Progenitor cell of endocrine pancreas (in vitro differentiated cells): ENCODE data around the gene GLT6D1. TPM values are rescaled to one million over a fixed set of nuclear protein-coding genes. Genes with fewer than 3 reads are reported as not detected.

Experiments
- DNase-seq: peaks from one replicate; pipeline ENCODE4 v3.0.0; 2021; ENCODE audit warnings: low spot score; ENCODE audit not compliant: unreplicated experiment
- H3K27ac Mint-ChIP-seq: 2 replicates; pipeline ENCODE4 v1.8.0; 2021; ENCODE audit warnings: mild to moderate bottlenecking, moderate library complexity, mixed read lengths
- H3K27me3 Mint-ChIP-seq: 2 replicates; pipeline ENCODE4 v1.8.0; 2021; ENCODE audit warnings: mixed read lengths
- H3K36me3 Mint-ChIP-seq: 2 replicates; pipeline ENCODE4 v1.8.0; 2022; ENCODE audit warnings: mixed read lengths; ENCODE audit not compliant: insufficient read depth
- H3K4me1 Mint-ChIP-seq: 2 replicates; pipeline ENCODE4 v1.8.0; 2021; ENCODE audit warnings: low read depth, mixed read lengths
- H3K4me3 Mint-ChIP-seq: 2 replicates; pipeline ENCODE4 v1.8.0; 2021; ENCODE audit warnings: low read depth, mild to moderate bottlenecking, moderate library complexity, mixed read lengths
- H3K9me3 Mint-ChIP-seq: 2 replicates; pipeline ENCODE4 v1.8.0; 2021; ENCODE audit warnings: low read depth, mixed read lengths
- CTCF ChIP-seq: fragments of 200-600 bp; sonication (generic); IDR thresholded peaks from one replicate; pipeline ENCODE4 v1.5.0; 2021; ENCODE audit warnings: antibody characterized with exemption, mild to moderate bottlenecking; ENCODE audit not compliant: unreplicated experiment
- total RNA-seq: library from RNA; stranded (reverse); gene quantifications from 2 replicates; pipeline ENCODE4 v1.2.1, GENCODE V29; 2021

The GLT6D1 gene
- total RNA-seq, 1 donor from 2014 or later: not detected

- no peak overlapping the region for H3K4me3 Mint-ChIP-seq
- H3K9me3 Mint-ChIP-seq: peaks cover 19% of the 10 kb centered on the region
- DNase-seq: no peak
- peaks cover 7% of the 10 kb centered on the region for H3K4me1 Mint-ChIP-seq
- no peak for TF ChIP-seq CTCF
- H3K27ac Mint-ChIP-seq: no peak overlapping the region
- H3K27me3 Mint-ChIP-seq: peaks cover 12% of the 10 kb centered on the region
- peaks cover 1% of the 10 kb centered on the region for H3K36me3 Mint-ChIP-seq
Measured at GRCh38 chr9:135596211-135596610, 43.1 kb downstream of the GLT6D1 start.

GRCh38 chr9:135592625-135593024 is 46.7 kb downstream of the GLT6D1 start:
- Mint-ChIP-seq H3K4me1 (peaks cover 7% of the 10 kb centered on the region), H3K27me3 (peaks cover 9% of the 10 kb centered on the region), H3K4me3 (no peak overlapping the region), H3K9me3 (peaks cover 8% of the 10 kb centered on the region), H3K36me3 (no peaks in the 10 kb centered on the region), H3K27ac (no peak overlapping the region)
- TF ChIP-seq CTCF: no peak
- no peak for DNase-seq

GRCh38 chr9:135592331-135592590 is 47.1 kb downstream of the GLT6D1 start:
- H3K9me3 Mint-ChIP-seq: peaks cover 8% of the 10 kb centered on the region

GRCh38 chr9:135591506-135592330 is 47.6 kb downstream of the GLT6D1 start:
- H3K4me1 Mint-ChIP-seq: peaks cover 7% of the 10 kb centered on the region
- H3K36me3 Mint-ChIP-seq: no peaks in the 10 kb centered on the region
- DNase-seq: no peak
- H3K27me3 Mint-ChIP-seq: peaks cover 7% of the 10 kb centered on the region
- TF ChIP-seq CTCF: no peak
- H3K4me3 Mint-ChIP-seq: no peak overlapping the region
- no peak overlapping the region for H3K27ac Mint-ChIP-seq
- H3K9me3 Mint-ChIP-seq: peaks cover 8% of the 10 kb centered on the region

More at GRCh38 chr9:135592331-135592590, 47.1 kb downstream of the GLT6D1 start:
- no peak overlapping the region for H3K27ac Mint-ChIP-seq
- peaks cover 9% of the 10 kb centered on the region for H3K27me3 Mint-ChIP-seq
- peaks cover 7% of the 10 kb centered on the region for H3K4me1 Mint-ChIP-seq
- no peaks in the 10 kb centered on the region for H3K36me3 Mint-ChIP-seq
- no peak overlapping the region for H3K4me3 Mint-ChIP-seq
- TF ChIP-seq CTCF: no peak
- no peak for DNase-seq

GRCh38 chr9:135590486-135591079 is 48.8 kb downstream of the GLT6D1 start:
- no peak for DNase-seq
- no peak for TF ChIP-seq CTCF
- peaks cover 7% of the 10 kb centered on the region for H3K27me3 Mint-ChIP-seq
- no peak overlapping the region for H3K27ac Mint-ChIP-seq
- peaks cover 6% of the 10 kb centered on the region for H3K9me3 Mint-ChIP-seq
- H3K4me3 Mint-ChIP-seq: no peak overlapping the region
- H3K4me1 Mint-ChIP-seq: no peaks in the 10 kb centered on the region
- H3K36me3 Mint-ChIP-seq: no peaks in the 10 kb centered on the region
